NK-92 (cell line): ENCODE data around the gene NXT1.
A peak's percentile ranks its signal among the peaks of the same experiment; 100 is the strongest.
"Not testable (repeated sequence)": the region's sequence is repeated elsewhere in the genome, so short reads cannot be mapped to it uniquely, and the experiment has no call there.

ENCODE experiments used
- DNase-seq: peaks from one replicate; lab custom pipeline; 2025; ENCODE audit not compliant: unreplicated experiment; lab: John Stamatoyannopoulos, UW

The NXT1 gene

GRCh38 chr20:23327617-23328333 lies 22.8 kb upstream of the NXT1 start:
- DNase-seq: no peak

- no peak for DNase-seq
Observed at GRCh38 chr20:23331450-23332350, 18.9 kb upstream of the NXT1 start.

- DNase-seq: no peak
Observed at GRCh38 chr20:23332467-23332866, 18.1 kb upstream of the NXT1 start.

GRCh38 chr20:23334111-23334510 lies 16.5 kb upstream of the NXT1 start:
- DNase-seq: no peak

- no peak for DNase-seq
Observed at GRCh38 chr20:23335521-23335920, 15.1 kb upstream of the NXT1 start.

GRCh38 chr20:23336476-23336875 lies 14.1 kb upstream of the NXT1 start:
- no peak for DNase-seq

- DNase-seq: no peak
Observed at GRCh38 chr20:23337312-23337711, 13.3 kb upstream of the NXT1 start.

GRCh38 chr20:23339986-23340385 lies 10.6 kb upstream of the NXT1 start:
- no peak for DNase-seq

- no peak for DNase-seq
Observed at GRCh38 chr20:23340524-23340923, 10.1 kb upstream of the NXT1 start.

GRCh38 chr20:23341073-23341472 lies 9.5 kb upstream of the NXT1 start:
- no peak for DNase-seq

GRCh38 chr20:23343590-23343989 lies 7.0 kb upstream of the NXT1 start:
- DNase-seq: no peak

GRCh38 chr20:23344336-23344735 lies 6.3 kb upstream of the NXT1 start:
- no peak for DNase-seq

- DNase-seq: no peak
Observed at GRCh38 chr20:23346002-23346401, 4.6 kb upstream of the NXT1 start.

GRCh38 chr20:23347791-23348190 lies 2.8 kb upstream of the NXT1 start:
- no peak for DNase-seq

GRCh38 chr20:23348510-23348909 lies 2.1 kb upstream of the NXT1 start:
- not testable (repeated sequence) for DNase-seq

- no peak for DNase-seq
Observed at GRCh38 chr20:23349338-23350195, 1.0 kb upstream of the NXT1 start.

GRCh38 chr20:23350904-23351838 lies 580 bp downstream of the NXT1 start:
- no peak for DNase-seq

GRCh38 chr20:23356203-23356602 lies 5.6 kb downstream of the NXT1 start:
- no peak for DNase-seq

- peak; percentile 97 for DNase-seq
Observed at GRCh38 chr20:23357767-23358562, 7.4 kb downstream of the NXT1 start.

GRCh38 chr20:23358563-23358906 lies 7.9 kb downstream of the NXT1 start:
- no peak for DNase-seq
